Body of pancreas (tissue), 4 donors: ENCODE measurements around the gene FCAMR. TPM values are rescaled to one million over a fixed set of nuclear protein-coding genes. Genes with fewer than 3 reads are reported as not detected.

Experiments
- ATAC-seq: fragments of 150-250 bp; one replicate; pipeline ENCODE4 v1.9.1; 2016
- DNase-seq, 4 donors: peaks; one replicate each; pipeline ENCODE4 v3.0.0-alpha.2; 2019
- H3K27ac ChIP-seq, 4 donors: fragments of 200-600 bp; sonication (generic); 1 replicate in 3 of 4; 2 replicates in 1 of 4; pipeline versions ENCODE4 v1.5.1 to v1.6.1; 2016 to 2019; ENCODE audit warnings: mild to moderate bottlenecking in 1 of 4, mixed read lengths in 1 of 4, moderate library complexity in 1 of 4
- H3K27me3 ChIP-seq, 2 donors: fragments of 200-600 bp; sonication (generic); one replicate each; pipeline ENCODE4 v1.6.0; 2016; ENCODE audit warnings: mild to moderate bottlenecking in 1 of 2
- H3K36me3 ChIP-seq, 2 donors: fragments of 200-600 bp; sonication (generic); replicated peaks in 1 of 2; 2 replicates each; pipeline ENCODE4 v1.5.1; 2016; ENCODE audit warnings: low read depth in 2 of 2; ENCODE audit not compliant: insufficient read depth in 1 of 2
- H3K4me1 ChIP-seq: fragments of 200-600 bp; sonication (generic); one replicate; pipeline ENCODE4 v1.6.0; 2016
- H3K4me3 ChIP-seq, 2 donors: fragments of 200-600 bp; sonication (generic); 1 replicate in 1 of 2; 2 replicates in 1 of 2; pipeline ENCODE4 v1.5.1; 2016 to 2019
- H3K9me3 ChIP-seq, 3 donors: fragments of 200-600 bp; sonication (generic); 1 replicate in 2 of 3; 2 replicates in 1 of 3; pipeline ENCODE4 v1.5.1; 2016
- CTCF ChIP-seq, 7 experiments: fragments of 450-650 bp in 4 of 7; fragments of 200-600 bp in 3 of 7; sonication (generic) in 3 of 7; IDR thresholded peaks; one replicate each; pipeline ENCODE4 v1.5.1; 2016 to 2019; ENCODE audit warnings: antibody characterized with exemption in 7 of 7
- POLR2A ChIP-seq, 3 donors: fragments of 450-650 bp; IDR thresholded peaks; one replicate each; pipeline ENCODE4 v1.6.1; 2016; ENCODE audit warnings: antibody characterized with exemption in 3 of 3, mild to moderate bottlenecking in 2 of 3
- whole genome bisulfite sequencing, 2 donors: methylation state at CpG; one replicate each; pipeline ENCODE4 v1.1.5; 2017; 5-methylcytosine and 5-hydroxymethylcytosine counted together
- intact Hi-C: fragments of 100-400 bp; cut with DNase I; formaldehyde crosslinking; loops from one replicate; pipeline ENCODE4 v1.15.1; 2023
- total RNA-seq, 2 donors: library from RNA; depleted of rRNA; stranded (reverse); fragments of >200 nt; gene quantifications; one replicate each; pipeline ENCODE4 v1.1.0, GENCODE V29; 2016

FCAMR gene
- total RNA-seq, 2 donors from 2014 or later, result not detected

GRCh38 chr1:206922524-206922923 is 47.7 kb downstream of the FCAMR start:
- H3K27ac ChIP-seq, result no peak overlapping the region
- ATAC-seq (no peak), DNase-seq (no peak)
- no peak overlapping the region for H3K4me3 ChIP-seq
- H3K27me3 ChIP-seq, result no peaks in the 10 kb centered on the region
- no peaks in the 10 kb centered on the region for H3K36me3 ChIP-seq
- intact Hi-C loops, result loop anchor here (5.0 kb wide), 1 partner anchor 50 kb away; the partner anchor contains the start of gene FCAMR
- TF ChIP-seq POLR2A (IDR thresholded peaks at IDR 0.05) (no peak), CTCF (IDR thresholded peaks at IDR 0.05) (no peak)
- no peaks in the 10 kb centered on the region for H3K4me1 ChIP-seq
- 33 to 86% methylated on average over 1 of the region's 1 CpG for WGBS, 2 donors
- H3K9me3 ChIP-seq, result no peaks in the 10 kb centered on the region

- peak in 1 of 4 donors; percentile 41 for DNase-seq
- intact Hi-C loops, result loop anchor here (5.0 kb wide), 1 partner anchor 50 kb away; the partner anchor contains the start of gene FCAMR
- Histone ChIP-seq H3K27me3 (no peaks in the 10 kb centered on the region), H3K4me1 (no peaks in the 10 kb centered on the region), H3K9me3 (no peaks in the 10 kb centered on the region), H3K27ac (no peak within 1 kb of the TSS), H3K36me3 (no peaks in the 10 kb centered on the region), H3K4me3 (no peak within 1 kb of the TSS)
- no peak for ATAC-seq
- TF ChIP-seq POLR2A (IDR thresholded peaks at IDR 0.05) (no peak), CTCF (IDR thresholded peaks at IDR 0.05) (no peak)
- 44 to 49% methylated on average over 7 of the region's 7 CpGs for WGBS, 2 donors
These were observed 48.4 kb downstream of the FCAMR start, which contains the start of gene FCMR for GRCh38 chr1:206921772-206922265. TSS of gene FCMR (minus strand) at chr1:206921941. CDS start at chr1:206921854, 87 bp downstream.

- no peak overlapping the region for H3K27ac ChIP-seq
- no peaks in the 10 kb centered on the region for H3K9me3 ChIP-seq
- intact Hi-C loops, result loop anchor here (10.0 kb wide), 1 partner anchor 433 kb away; no protein-coding TSS in a partner anchor
- H3K36me3 ChIP-seq, result no peaks in the 10 kb centered on the region
- no peaks in the 10 kb centered on the region for H3K27me3 ChIP-seq
- no peak overlapping the region for H3K4me3 ChIP-seq
- no peak for TF ChIP-seq POLR2A (IDR thresholded peaks at IDR 0.05)
- TF ChIP-seq CTCF (IDR thresholded peaks at IDR 0.05), result no peak
- ATAC-seq, result no peak
- WGBS, 2 donors, result 63 to 80% methylated on average over 3 of the region's 3 CpGs
- H3K4me1 ChIP-seq, result no peaks in the 10 kb centered on the region
- DNase-seq, result no peak
These were observed 52.2 kb downstream of the FCAMR start for GRCh38 chr1:206918076-206918475.

- H3K27me3 ChIP-seq, result no peaks in the 10 kb centered on the region
- no peak for TF ChIP-seq POLR2A (IDR thresholded peaks at IDR 0.05)
- TF ChIP-seq CTCF (IDR thresholded peaks at IDR 0.05), result no peak
- H3K36me3 ChIP-seq, result no peaks in the 10 kb centered on the region
- no peak for DNase-seq
- 61% methylated on average over 8 of the region's 8 CpGs for WGBS, 2 donors
- intact Hi-C loops, result loop anchor here (10.0 kb wide), 1 partner anchor 431 kb away; no protein-coding TSS in a partner anchor
- no peaks in the 10 kb centered on the region for H3K9me3 ChIP-seq
- H3K4me3 ChIP-seq, result no peak overlapping the region
- no peaks in the 10 kb centered on the region for H3K4me1 ChIP-seq
- ATAC-seq, result no peak
- no peak overlapping the region for H3K27ac ChIP-seq
These were observed 54.1 kb downstream of the FCAMR start for GRCh38 chr1:206916000-206916709.
